OCI-LY1 (cell line): ENCODE measurements around the gene ANKDD1B.

Source experiments
- EZH2 ChIP-seq: fragments of 200-600 bp; sonication (generic), shearing (Covaris generic); IDR thresholded peaks from 2 replicates; pipeline ENCODE4 v1.8.0; 2017; ENCODE audit warnings: borderline replicate concordance, mixed run types, mild to moderate bottlenecking, antibody characterized with exemption, low read length, moderate library complexity, mixed read lengths
- TF ChIP-seq, protein P1 (sequence below): fragments of 200-600 bp; sonication (generic), shearing (Covaris generic); IDR thresholded peaks from 2 replicates; pipeline ENCODE4 v1.5.1; 2017; ENCODE audit warnings: mild to moderate bottlenecking, antibody characterized with exemption, low read length, moderate library complexity, mixed read lengths

DNA sequence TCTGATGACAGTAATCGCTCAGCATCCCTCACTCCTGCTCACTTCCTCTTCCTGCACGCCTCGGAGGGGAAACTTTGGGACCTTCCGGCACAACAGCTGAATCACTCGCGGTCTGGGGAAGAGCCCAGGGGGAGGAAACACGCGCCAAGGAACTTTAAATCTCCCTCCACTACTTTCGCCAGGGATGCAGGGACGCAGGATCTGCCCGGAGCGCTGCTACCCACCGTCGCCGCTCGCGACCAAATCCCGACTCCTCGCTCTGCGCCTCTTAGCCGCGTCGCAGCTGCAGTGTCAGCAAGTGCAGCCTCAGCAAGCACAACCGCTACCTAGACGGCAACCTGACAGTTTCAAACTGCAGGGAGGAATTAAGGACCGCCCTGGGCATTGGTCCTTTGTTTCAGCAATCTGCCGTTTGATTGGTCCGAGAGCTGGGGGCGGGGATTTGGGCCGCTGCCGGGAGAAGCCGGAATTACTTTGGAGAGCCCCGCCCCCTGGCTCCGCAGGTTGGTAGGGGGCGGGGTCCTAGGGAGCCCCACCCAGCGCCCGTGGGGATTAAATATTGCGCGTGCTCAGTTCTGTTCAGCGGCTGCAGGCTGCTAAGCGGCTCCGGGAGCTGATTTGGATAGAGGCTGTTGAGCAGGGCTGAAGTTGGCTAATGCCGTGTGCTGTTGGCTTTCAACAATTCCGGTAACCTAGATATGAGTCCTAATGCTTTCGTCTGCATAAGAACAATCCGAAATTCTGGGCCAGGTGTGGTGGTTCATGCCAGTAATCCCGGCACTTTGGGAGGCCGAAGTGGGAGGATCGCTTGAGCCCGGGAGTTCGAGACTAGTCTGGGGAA is 106.0 kb downstream of the ANKDD1B start, which contains the start of gene POC5:
- TF ChIP-seq, protein P1, sequence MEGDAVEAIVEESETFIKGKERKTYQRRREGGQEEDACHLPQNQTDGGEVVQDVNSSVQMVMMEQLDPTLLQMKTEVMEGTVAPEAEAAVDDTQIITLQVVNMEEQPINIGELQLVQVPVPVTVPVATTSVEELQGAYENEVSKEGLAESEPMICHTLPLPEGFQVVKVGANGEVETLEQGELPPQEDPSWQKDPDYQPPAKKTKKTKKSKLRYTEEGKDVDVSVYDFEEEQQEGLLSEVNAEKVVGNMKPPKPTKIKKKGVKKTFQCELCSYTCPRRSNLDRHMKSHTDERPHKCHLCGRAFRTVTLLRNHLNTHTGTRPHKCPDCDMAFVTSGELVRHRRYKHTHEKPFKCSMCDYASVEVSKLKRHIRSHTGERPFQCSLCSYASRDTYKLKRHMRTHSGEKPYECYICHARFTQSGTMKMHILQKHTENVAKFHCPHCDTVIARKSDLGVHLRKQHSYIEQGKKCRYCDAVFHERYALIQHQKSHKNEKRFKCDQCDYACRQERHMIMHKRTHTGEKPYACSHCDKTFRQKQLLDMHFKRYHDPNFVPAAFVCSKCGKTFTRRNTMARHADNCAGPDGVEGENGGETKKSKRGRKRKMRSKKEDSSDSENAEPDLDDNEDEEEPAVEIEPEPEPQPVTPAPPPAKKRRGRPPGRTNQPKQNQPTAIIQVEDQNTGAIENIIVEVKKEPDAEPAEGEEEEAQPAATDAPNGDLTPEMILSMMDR = no peak
- no peak for TF ChIP-seq EZH2
